GM18858 (cell line): ENCODE results near the gene SIVA1.
"Not testable (repeated sequence)": the region's sequence is repeated elsewhere in the genome, so short reads cannot be mapped to it uniquely, and the experiment has no call there.

Experiments
- ATAC-seq: cut with Tn5 transposase; IDR thresholded peaks from one replicate; pipeline ENCODE4 v1.9.1; 2021; ENCODE audit not compliant: unreplicated experiment

SIVA1 gene

DNA sequence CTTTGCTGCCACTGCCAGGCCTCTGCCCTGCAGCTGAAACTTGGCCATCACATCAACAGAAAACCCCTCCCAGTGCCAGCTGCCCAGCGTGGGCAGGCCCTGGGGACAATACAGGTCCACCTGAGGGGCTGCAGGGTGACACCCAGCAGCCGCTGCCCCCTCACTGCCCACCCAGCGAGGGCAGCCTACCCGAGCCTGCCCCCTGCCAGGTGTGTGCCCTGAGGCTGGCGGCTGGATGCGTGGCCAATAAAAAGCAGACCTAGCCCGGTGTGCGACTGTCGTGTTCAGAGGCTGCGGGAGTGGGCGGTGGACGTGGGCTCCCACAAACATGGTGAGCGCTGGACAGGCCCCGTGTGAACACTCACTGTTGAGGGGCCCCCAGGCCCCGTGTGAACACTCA is 33.6 kb upstream of the SIVA1 start:
- no peak for ATAC-seq

DNA sequence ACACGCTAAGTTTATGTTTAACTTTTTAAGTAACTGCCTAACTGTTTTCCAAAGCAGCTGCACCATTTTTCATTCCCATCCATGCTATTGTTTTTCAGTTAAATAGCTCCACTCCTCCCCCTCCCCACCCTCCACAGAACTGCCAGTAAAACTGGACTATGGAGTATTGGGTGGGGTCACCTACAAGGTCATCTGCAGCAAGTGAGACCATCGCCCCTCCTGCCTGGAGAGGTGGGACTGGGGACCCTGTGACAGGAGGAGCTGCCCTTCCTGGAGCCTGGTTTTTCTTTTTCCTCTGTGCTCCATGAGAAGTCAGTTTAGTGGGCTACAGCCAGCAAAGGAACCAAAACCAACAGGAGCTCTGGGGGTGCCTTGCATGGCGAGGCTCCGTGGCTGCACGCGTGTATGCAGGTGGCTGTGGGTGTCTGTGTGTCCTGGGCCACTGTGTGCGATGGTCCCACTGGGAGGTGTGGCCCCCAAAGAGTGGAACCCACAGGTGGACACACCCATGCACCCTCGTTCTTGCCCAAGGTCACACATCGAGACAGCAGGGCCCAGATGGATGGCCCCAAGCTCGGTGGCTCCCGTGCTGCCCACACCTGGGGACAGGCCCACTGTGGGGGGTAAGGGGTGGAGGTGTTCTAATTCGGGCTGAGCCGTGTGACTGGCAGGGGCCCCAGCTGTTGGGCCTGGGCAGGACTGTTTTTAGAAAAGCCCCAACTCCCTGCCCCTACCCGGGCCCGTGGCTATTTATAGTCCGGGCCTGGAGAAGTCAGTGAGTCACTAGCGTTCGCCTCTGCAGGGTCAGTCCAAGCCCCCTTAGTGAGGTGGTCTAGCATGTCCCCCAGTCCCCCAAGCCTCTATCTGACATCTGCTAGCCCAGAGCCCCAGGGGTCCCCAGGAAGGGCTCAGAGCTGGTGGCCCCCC is 31.2 kb upstream of the SIVA1 start:
- ATAC-seq: no peak

DNA sequence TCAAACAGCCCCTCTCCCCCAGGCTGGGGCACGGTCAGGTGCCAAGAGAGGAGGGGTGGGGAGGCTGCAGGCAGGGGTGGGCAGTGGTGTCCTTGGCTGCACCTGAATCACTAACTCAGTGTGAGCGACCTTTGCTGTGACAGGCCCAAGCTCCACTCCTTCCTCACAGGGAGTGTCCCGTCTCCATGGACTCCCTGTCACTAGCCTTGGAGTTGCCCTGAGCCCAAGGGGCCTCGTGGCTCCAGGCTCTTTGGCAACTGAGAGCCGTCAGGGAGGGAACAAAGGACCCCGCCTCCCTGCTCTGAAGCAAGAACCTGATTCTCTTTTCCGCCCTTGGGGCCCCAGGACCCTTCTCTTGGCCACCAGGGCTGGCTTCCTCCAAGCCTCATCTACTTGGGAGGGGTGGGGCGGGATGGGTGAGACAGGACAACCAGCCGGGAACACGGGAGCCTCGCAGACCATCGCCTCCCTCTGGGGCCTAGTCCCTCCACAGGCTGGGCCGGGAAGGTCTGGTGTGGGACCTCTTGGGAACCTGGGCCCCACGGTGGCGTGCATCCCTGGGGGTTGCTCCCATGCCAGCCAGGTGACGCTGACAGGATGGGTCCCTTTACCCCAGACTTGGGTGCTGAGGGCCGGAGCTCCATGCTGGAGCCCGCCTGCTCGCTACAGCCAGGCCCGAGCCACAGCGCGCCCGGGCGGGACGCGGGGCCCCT is 29.9 kb upstream of the SIVA1 start:
- no peak for ATAC-seq

DNA sequence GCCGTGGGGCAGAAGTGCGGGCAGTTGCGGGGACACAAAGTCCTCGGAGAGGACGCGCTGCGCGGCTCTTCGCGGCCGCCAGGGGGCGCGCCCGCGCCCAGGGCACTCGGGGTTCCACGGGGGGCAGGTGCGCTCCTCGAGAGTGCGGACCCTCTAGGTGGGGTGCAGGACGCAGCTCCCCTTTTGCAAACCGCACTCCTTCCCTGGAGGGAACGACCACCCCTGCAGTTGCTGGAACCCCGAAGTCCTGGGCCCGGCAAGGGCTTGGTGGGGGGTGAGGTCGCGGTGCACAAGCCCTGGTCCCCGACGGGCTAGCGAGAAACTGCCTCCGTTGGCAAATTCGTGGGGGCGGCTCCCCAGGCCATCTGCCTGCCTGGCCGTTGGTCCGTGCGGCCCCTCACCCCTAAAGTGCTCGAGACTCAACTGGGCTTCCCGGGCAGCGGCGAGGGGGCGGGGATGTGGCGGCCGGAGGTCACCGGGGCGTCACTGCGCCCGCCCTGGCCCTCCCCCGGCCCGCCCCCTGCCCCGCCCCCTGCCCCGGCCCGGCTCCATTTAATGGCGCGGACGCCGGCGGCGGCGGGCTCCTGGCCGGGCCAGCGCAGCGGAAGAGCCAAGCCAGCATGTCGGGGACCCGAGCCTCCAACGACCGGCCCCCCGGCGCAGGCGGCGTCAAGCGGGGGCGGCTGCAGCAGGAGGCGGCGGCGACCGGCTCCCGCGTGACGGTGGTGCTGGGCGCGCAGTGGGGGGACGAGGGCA is 29.1 kb upstream of the SIVA1 start, which contains the start of gene ADSS1:
TSS of gene ADSS1 (plus strand) at position 579 of the 756 bp plus-strand sequence. CDS start at position 621, 42 bp downstream.
- ATAC-seq: no peak

DNA sequence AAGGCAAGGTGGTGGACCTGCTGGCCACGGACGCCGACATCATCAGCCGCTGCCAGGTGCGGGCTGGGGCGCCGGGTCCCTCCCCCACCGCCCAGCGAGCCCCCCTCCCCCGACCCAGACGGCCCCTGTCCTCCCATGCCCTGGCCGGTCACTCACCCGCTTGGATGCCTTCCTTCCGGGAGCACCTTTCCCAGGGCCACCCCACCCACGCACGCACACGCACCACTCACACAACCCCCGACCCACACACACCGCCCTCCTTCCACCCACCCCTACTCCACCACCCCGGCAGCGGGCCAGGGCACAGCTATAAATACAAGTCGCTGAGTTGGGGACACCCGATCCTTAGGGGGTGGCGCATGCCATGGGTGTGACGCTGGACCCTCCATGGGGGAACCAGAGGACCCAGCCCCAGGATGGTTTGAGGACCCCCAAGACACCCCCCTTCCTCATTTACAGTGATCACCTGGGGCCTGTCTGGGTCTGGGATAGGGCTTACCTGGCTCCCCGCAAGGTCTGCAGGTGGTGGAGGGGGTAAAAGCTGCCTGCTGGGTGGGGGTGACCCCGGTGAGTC is 28.5 kb upstream of the SIVA1 start:
- ATAC-seq: no peak

DNA sequence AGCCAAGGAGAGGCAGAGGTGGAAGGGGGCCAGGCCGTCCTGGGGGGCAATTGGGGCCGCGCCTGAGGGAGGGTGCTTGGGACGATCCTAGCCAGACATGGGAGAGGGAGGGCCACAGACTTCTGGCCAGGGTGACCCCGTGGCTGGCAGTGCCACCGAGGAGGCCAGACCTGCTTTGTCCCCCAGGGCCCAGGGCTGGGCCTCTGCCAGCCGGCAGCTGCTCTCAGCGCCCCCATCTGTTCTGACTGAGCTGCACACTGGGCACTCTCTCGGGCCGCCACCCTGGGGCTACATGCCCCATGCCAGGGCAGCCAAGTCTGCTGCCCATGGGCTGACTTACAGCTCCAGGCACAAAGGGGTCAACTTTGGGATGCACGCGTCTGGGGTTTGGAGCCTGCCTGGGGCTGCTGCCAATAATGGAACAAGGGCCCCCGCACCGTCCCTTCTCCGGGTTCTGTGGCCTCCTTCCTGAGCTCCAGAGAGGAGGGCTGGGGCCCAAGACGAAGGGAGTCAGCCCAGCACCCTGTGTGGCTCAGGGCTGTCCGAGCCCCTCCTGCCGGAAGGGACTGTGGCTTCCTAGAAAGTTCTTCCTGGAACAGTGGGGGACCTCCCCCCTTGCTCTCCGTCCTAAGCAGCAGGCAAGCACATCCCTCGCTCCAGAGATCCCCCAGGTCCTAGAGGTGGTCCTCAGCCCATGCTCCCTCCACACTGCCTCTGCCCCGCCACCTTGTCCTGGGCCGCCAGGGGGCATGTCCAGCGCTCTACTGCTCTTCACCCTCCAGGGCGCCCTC is 27.8 kb upstream of the SIVA1 start:
- no peak for ATAC-seq

DNA sequence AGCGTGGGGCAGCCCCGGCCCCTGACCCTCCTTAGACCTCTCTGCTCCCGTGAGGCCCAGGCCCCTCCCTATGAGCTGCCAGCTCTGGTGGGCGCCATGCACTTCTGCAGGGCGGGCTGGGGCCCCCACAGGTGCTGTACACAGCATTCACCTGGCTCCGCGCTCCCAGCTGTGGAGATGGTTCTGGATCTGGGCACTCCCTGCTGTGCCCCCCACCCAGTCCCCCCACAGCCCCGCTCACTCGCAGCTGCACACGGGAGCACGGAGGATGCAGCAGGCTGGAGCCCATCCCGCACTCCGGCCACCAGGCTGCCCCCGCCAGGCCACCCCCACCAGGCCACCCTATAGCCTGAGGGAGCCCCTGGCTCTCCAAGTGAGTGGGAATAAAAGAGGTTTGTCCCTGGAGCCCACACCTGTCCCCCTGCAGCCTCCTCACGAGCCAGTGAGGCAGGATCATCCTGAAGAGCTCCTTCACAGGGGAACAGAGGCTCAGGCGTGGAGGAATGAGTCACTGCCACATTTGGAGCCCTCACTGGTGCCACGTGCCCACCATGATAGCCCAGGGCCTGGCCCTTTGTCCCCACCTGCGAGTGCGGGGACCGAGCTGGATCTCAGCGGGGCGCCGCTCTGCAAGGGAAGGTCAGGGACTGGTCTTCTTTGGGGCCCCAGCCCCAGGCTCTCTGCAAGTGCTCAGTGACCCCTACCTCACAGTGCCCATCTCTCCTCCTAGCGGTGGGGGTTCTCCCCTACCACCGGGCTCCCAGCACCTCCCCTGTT is 27.0 kb upstream of the SIVA1 start:
- ATAC-seq: no peak

DNA sequence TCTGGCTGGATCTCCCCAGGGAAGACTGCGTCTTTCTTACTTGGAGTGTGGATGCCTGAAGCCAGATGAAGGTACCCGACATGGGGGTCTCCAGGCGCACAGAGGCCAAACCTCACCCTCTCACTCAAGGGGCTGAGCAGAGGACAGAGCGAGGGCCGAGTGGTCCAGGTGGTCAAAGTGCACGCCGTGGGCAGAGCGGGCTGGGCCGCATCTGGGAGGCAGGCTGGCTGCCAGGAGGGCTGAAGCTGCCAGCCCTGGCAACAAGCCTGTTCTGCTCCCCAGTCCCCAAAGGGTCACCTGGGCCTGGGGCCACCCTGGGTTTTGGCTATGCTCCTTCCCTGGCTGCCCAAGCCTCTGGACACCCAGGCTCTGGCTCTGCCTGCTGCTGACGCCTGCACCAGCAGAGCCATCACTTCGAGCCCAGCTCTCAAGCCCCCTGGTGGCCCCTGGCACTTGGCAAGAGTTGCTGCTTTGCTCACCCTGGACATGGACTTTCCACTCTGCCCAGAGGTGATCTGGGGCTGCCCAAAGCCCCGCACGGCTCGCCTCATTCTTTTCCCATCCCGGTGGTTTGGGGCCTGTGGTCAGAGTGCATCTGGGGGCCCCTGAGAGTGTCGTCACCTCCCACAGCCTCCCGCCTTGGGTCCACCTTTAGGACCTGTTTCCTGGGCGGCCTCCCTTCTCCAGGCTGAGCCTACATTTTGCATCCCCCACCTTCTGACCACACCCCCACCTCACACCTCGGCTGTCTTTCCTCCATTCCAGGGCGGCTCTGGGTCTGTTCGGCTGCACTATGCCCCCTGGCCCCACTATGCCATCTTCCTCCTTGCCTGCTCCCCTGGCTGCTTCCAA is 26.1 kb upstream of the SIVA1 start:
- no peak for ATAC-seq

DNA sequence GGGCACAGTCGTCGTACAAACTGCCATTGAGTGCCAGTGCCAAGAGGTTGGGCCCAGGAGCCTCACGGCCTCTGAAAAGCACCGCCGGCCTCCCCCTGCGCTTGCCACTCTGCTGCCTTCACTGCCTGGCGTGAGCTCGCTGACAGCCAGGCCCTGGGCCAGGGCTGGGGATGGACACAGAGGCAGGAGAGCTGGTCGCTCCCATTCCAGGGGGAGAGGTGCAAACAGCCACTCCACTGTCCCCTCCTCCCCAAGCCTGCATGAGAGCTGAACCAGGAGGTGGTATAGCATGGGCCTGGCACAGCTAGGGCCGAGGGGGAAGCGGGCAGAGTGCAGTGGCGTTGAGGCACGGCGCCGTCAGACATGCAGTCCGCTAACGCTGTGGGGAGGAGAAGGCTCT is 24.3 kb upstream of the SIVA1 start:
- ATAC-seq: no peak

DNA sequence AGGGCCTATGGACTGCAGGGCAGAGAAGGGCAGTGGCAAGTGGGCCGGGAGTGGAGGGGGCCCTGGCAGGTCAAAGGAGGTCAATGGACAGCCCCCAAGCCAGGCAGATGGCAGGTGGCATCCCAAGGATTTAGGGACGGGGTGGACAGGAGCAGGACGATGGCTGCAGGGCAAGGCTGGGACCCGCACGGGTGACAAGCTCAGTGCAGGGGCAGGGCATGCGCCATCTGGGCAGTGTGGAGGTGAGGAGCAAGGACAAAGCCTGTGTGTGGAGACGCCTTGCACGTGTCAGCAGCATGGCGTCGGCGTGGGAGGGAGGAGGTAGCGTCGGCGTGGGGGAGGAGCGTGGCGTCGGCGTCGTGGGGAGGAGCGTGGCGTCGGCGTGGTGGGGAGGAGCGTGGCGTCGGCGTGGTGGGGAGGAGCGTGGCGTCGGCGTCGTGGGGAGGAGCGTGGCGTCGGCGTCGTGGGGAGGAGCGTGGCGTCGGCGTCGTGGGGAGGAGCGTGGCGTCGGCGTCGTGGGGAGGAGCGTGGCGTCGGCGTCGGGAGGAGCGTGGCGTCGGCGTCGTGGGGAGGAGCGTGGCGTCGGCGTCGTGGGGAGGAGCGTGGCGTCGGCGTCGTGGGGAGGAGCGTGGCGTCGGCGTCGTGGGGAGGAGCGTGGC is 23.6 kb upstream of the SIVA1 start:
- ATAC-seq: not testable (repeated sequence)

DNA sequence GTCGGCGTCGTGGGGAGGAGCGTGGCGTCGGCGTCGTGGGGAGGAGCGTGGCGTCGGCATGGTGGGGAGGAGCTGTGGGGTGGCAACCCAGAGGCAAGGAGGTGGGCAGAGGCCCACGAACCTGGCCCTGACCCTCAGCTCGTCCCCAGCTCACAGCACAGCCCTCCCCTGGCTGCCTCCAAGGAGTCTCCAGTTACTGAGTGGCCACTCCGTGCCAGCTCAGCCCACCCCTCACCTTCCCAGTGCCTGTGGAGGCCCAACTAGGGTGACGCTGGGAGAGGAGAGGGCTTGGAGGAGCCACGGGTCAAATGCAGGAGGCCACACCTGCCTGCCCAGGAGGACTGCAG is 23.1 kb upstream of the SIVA1 start:
- ATAC-seq: no peak

DNA sequence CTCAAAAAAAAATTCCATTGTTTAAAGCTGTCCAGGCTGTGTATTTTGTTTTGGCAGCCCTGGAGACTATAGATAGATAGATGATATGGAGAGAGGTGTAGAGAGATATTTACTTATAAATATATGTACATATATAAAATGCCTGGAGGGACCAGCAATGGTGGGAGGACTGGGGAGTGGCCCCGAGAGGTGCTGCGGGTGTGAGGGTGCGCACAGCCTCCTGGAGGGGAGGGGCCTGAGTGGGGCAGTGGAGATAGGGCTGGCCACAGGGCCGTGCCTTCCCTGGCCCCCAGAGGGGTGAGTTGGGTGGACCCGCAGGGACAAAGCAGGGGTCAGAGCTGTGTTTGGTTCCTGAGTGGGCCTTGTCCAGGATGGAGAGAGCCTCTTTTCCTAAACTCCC is 22.5 kb upstream of the SIVA1 start:
- no peak for ATAC-seq

DNA sequence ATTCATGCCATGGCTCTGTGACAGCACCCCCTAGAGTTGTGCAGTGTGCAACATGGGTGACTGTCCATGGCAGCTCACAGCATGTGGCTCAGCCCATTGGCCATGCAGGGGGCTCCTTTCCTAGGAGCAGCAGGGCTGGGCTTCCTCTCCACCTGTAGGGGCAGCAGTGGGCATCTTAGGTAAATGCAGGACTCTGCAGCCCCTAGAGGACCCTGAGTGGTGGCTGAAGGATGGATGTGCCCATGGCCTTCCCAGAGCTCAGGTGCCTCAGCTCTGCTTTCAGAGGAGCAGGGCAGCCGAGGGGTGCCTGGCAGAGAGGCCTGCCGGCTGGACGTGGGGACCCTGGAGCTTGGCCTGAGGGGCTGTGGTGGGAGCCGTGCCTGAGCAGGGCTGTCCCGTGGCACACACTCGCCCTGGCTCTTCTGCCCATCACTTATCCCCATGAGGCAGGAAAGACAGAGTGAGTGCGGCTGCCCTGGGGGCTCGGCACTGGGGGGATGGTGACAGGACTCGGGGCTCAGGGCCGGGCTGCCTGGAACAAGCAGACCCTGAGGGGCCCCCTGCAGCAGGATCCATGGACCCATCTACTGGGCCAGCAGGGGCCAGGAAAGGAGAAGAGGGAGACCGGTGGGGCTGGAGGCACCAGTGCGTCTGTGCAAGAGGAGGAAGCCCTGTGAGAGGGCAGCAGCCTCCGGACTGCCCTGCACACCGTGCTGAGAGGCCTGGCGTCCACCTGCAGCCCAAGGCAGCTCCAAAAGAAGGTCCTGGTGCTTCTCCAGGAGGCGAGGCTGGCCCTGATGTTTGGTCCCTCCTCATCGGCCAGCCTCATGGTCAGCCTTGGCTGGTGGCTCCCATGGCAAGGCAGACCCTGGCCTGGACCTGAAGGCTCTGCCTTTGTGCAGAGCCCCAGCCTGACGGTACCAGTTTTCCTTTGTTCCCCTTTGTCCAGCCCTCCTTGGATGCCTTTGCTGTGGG is 21.3 kb upstream of the SIVA1 start:
- no peak for ATAC-seq

DNA sequence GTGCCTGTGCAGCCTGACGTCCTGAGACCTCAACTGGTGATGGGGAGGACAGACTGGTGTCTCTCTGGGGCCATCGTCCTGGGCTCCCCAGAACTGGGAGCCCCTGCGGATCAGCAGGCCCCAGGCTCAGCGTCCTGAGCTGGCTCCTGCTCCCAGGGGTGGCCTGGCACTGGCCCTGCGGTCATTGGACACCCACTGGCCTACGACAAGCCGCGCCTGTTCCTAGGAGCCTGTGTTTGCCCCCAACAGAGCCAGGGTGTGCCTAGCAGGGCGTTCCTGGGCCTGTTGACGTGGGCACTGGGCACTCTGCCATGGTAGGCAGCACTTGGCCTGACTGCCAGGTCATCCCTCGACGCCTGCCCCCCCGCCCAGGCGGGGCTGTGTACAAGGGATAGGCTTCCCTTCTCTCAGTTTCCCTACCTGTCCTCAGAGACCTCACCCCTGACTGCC is 20.6 kb upstream of the SIVA1 start:
- ATAC-seq: no peak

DNA sequence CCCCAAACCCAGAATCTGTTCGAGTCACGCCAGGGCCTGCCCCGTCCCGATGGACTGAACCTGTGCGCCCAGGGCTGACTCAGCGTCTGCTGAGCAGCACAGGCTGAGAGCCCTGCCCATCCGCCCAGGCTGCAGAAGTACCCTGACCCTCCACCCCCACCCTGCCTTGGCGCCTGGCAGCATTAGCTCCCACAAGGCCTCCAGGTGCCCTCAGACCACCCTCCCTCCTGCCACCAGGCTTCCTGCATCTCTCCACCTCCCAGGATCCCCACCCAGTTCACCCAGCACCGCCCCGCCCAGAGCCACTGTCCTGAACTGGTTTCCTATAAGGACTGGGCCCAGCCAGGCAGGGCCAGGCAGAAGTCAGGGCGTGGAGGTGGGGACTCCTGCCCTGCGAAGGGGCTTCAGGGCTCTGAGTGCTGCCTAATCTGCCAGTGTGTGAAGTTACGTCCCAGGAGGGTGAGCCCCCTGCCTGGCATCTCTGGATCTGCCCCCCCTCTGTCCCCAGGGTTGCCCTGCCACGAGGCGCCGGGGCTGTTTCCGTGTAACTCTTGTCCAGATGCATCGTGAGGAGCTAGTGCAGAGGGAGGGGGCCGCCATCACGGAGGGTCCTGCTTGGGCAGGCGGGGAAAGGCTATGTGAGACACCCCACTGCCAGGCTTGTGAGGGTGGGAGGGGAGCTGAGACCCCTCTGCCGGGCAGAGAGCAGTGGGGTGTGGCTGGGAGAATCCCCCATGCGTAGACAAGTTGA is 19.8 kb upstream of the SIVA1 start:
- ATAC-seq: no peak

DNA sequence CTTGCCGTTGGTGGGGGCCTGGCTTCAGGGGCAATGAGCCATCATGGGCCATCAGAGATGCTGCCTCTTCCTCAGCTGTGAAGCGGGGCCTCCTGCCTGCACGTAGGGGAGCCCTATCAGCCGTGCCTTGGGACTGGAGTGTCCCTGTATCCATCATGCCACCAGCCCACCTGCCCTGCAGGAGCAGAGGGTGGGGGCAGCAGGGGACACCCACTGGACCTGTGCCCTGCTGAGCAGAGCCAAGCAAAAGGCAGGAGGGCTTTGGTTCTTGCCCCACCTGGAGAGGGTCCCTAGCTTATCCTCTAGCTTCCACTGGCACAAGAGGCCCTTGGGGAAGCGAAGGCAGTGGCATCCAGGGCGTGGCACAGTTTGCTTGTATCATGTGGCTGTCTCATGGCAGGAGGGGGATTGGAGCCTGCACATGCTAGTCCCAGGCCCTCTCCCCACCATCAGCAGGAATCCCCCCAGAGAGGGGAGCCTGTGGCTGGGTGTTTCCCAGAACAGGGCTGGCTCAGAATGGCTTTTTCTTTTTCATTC is 18.8 kb upstream of the SIVA1 start:
- ATAC-seq: no peak
